Body of pancreas (tissue), 4 donors: ENCODE measurements around the gene CTDSPL. TPM values are rescaled to one million over a fixed set of nuclear protein-coding genes. Genes with fewer than 3 reads are reported as not detected.

Experiments used
- ATAC-seq: fragments of 150-250 bp; one replicate; pipeline ENCODE4 v1.9.1; 2016
- DNase-seq, 4 donors: peaks; one replicate each; pipeline ENCODE4 v3.0.0-alpha.2; 2019
- H3K27ac ChIP-seq, 4 donors: fragments of 200-600 bp; sonication (generic); 1 replicate in 3 of 4; 2 replicates in 1 of 4; pipeline versions ENCODE4 v1.5.1 to v1.6.1; 2016 to 2019; ENCODE audit warnings: mild to moderate bottlenecking in 1 of 4, mixed read lengths in 1 of 4, moderate library complexity in 1 of 4
- H3K27me3 ChIP-seq, 2 donors: fragments of 200-600 bp; sonication (generic); one replicate each; pipeline ENCODE4 v1.6.0; 2016; ENCODE audit warnings: mild to moderate bottlenecking in 1 of 2
- H3K36me3 ChIP-seq, 2 donors: fragments of 200-600 bp; sonication (generic); replicated peaks in 1 of 2; 2 replicates each; pipeline ENCODE4 v1.5.1; 2016; ENCODE audit warnings: low read depth in 2 of 2; ENCODE audit not compliant: insufficient read depth in 1 of 2
- H3K4me1 ChIP-seq: fragments of 200-600 bp; sonication (generic); one replicate; pipeline ENCODE4 v1.6.0; 2016
- H3K4me3 ChIP-seq, 2 donors: fragments of 200-600 bp; sonication (generic); 1 replicate in 1 of 2; 2 replicates in 1 of 2; pipeline ENCODE4 v1.5.1; 2016 to 2019
- H3K9me3 ChIP-seq, 3 donors: fragments of 200-600 bp; sonication (generic); 1 replicate in 2 of 3; 2 replicates in 1 of 3; pipeline ENCODE4 v1.5.1; 2016
- POLR2A ChIP-seq, 3 donors: fragments of 450-650 bp; IDR thresholded peaks; one replicate each; pipeline ENCODE4 v1.6.1; 2016; ENCODE audit warnings: antibody characterized with exemption in 3 of 3, mild to moderate bottlenecking in 2 of 3
- WGBS, 2 donors: methylation state at CpG; one replicate each; pipeline ENCODE4 v1.1.5; 2017; 5-methylcytosine and 5-hydroxymethylcytosine counted together
- intact Hi-C: fragments of 100-400 bp; cut with DNase I; formaldehyde crosslinking; loops from one replicate; pipeline ENCODE4 v1.15.1; 2023
- total RNA-seq, 2 donors: library from RNA; depleted of rRNA; stranded (reverse); fragments of >200 nt; gene quantifications; one replicate each; pipeline ENCODE4 v1.1.0, GENCODE V29; 2016
- TF ChIP-seq, protein P1 (sequence below), 7 experiments: fragments of 450-650 bp in 4 of 7; fragments of 200-600 bp in 3 of 7; sonication (generic) in 3 of 7; IDR thresholded peaks; one replicate each; pipeline ENCODE4 v1.5.1; 2016 to 2019; ENCODE audit warnings: antibody characterized with exemption in 7 of 7

Gene CTDSPL
- total RNA-seq, 2 donors from 2014 or later, result 23.6 to 25.4 TPM

DNA sequence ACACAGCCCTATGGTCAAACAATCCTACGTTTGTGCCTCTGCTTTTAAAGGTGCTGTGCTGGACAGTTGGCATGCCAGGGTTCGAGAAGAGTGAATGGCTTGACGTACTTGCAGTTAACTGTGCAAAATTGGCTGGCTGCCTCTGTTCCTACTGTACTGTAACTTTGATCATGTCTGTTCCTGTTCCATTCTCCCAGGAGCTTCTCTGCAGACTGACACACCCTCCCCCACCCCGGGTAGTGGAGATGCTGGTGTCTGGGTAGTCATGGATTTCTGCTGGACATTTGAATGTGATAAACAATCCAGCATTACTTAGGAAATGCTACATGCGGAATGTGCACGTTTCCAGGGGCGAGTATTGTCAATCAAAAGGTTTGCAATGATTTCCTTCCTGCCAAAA is 122.4 kb downstream of the CTDSPL start:
- peaks cover 34% of the 10 kb centered on the region for H3K4me1 ChIP-seq
- ATAC-seq, result no peak
- H3K27me3 ChIP-seq, result no peaks in the 10 kb centered on the region
- H3K36me3 ChIP-seq, result no peaks in the 10 kb centered on the region
- TF ChIP-seq POLR2A (IDR thresholded peaks at IDR 0.05), result no peak
- TF ChIP-seq, protein P1, sequence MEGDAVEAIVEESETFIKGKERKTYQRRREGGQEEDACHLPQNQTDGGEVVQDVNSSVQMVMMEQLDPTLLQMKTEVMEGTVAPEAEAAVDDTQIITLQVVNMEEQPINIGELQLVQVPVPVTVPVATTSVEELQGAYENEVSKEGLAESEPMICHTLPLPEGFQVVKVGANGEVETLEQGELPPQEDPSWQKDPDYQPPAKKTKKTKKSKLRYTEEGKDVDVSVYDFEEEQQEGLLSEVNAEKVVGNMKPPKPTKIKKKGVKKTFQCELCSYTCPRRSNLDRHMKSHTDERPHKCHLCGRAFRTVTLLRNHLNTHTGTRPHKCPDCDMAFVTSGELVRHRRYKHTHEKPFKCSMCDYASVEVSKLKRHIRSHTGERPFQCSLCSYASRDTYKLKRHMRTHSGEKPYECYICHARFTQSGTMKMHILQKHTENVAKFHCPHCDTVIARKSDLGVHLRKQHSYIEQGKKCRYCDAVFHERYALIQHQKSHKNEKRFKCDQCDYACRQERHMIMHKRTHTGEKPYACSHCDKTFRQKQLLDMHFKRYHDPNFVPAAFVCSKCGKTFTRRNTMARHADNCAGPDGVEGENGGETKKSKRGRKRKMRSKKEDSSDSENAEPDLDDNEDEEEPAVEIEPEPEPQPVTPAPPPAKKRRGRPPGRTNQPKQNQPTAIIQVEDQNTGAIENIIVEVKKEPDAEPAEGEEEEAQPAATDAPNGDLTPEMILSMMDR (IDR thresholded peaks at IDR 0.05), result no peak
- 70% methylated on average over 7 of the region's 7 CpGs for WGBS, 2 donors
- H3K9me3 ChIP-seq, result no peaks in the 10 kb centered on the region
- H3K27ac ChIP-seq, result no peak overlapping the region
- no peak overlapping the region for H3K4me3 ChIP-seq
- intact Hi-C loops, result no loop called here
- DNase-seq, result no peak

DNA sequence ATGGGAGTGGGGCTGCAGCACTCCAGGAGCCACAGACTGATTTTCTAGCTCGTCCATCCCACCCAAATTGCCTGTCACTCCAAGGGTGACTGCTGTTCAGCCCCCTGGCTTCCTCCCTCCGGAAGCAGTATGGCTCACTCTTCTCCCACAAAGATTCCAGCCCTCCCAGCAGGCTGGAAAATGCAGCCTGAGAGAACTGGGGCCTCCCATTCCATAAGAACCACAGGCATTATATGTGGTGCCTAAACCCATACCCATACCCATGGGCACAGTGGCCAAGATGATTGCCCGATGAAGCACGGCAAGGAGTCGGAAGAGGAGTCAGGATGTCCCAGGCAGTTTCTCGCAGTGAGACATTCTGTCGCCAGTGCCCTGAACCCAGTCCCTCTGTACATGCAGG is 122.9 kb downstream of the CTDSPL start:
- Histone ChIP-seq H3K4me1 (peaks cover 34% of the 10 kb centered on the region), H3K9me3 (no peaks in the 10 kb centered on the region), H3K4me3 (no peak overlapping the region), H3K27me3 (no peaks in the 10 kb centered on the region), H3K36me3 (no peaks in the 10 kb centered on the region), H3K27ac (peak overlapping the region; percentile 70 to 85 (median 81))
- intact Hi-C loops, result no loop called here
- no peak for ATAC-seq
- 85 to 93% methylated on average over 7 of the region's 7 CpGs for WGBS, 2 donors
- no peak for DNase-seq
- TF ChIP-seq, protein P1 (IDR thresholded peaks at IDR 0.05), result no peak
- TF ChIP-seq POLR2A (IDR thresholded peaks at IDR 0.05), result no peak

DNA sequence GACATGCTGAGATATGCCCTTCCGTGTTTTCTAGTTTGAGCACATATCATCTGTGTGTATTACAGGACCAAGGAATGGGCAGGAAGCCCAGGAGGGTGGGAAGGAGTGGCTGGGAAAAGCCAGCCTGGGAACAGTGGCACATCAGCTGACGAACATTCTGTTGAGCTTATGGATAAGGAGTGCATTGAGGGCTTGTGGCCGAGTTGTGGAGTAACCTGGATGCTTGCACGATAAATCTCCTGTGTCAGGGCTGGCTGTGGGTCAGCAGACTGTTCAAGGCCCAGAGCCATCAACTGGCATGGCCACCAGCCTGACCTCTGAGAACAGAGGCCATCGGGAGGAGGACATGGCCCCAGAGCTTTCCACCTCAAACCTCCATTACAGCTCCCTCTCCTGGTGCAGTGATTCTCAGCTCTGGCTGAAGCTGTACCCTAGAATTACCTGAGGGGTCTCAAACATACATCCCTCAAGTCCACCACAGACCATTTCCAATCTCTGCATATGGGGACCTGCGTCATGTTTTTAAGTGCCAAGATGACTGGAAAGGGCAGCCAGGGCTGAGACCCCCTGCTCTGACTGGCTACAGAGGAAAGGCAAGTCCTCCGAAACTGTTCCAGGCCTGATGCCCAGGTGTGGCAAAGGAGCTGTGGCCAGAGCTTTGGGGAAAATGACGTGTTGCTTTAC is 124.1 kb downstream of the CTDSPL start:
- intact Hi-C loops, result no loop called here
- TF ChIP-seq, protein P1 (IDR thresholded peaks at IDR 0.05), result peak in 4 of 7 experiments; percentile 8 to 24 (median 10)
- no peak for TF ChIP-seq POLR2A (IDR thresholded peaks at IDR 0.05)
- peak; percentile 83 for ATAC-seq
- no peaks in the 10 kb centered on the region for H3K36me3 ChIP-seq
- H3K4me1 ChIP-seq, result peaks cover 34% of the 10 kb centered on the region
- no peaks in the 10 kb centered on the region for H3K9me3 ChIP-seq
- H3K4me3 ChIP-seq, result no peak overlapping the region
- no peaks in the 10 kb centered on the region for H3K27me3 ChIP-seq
- WGBS, 2 donors, result 39 to 43% methylated on average over 7 to 8 of the region's 8 CpGs
- peak overlapping the region; percentile 70 to 85 (median 81) for H3K27ac ChIP-seq
- peak; percentile 90 to 96 (median 96) for DNase-seq

DNA sequence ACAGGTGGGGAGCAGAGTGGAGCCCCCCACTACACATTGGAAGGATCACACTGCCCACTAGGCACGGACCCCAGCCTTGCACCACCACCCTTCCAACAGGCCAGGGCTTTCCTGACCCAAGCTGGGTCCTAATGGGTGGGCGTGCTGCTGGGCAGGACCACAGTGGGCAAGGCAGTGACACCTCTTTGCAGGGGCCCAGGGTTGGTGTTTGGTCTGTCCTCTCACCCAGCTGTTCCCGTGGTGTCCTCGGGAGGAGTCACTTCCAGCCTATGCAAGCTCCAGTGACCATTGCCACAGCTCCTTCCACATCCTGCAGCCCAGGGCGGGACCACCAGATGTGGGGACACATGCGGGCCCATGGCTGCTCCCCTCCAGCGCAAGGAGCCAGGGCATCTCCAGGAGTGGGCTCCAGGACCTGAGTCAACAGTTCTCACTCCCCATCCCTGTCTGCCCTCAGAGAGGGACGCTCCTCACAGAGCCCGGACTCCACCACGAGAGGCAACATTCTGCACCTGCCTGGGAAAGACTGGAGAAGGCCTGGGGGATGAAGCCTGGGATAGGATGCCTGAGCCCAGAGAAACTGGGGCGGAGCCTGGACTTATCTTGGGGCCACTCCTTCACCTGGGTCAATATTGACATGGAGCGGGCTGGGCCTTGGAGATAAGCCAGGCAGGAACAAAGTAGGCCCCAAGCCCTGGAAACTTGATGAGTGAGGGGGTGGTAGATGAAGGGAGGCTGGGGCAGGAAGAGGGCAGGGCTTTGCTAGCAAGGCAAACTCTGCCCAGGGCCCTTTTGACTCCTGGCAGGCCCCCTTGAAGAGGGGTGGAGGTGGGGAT is 125.0 kb downstream of the CTDSPL start:
- peak; percentile 92 for ATAC-seq
- intact Hi-C loops, result no loop called here
- peak in 2 of 3 donors; percentile 24 to 38 for TF ChIP-seq POLR2A (IDR thresholded peaks at IDR 0.05)
- TF ChIP-seq, protein P1 (IDR thresholded peaks at IDR 0.05), result peak in 2 of 7 experiments; percentile 7
- 38 to 41% methylated on average over 10 to 12 of the region's 12 CpGs for WGBS, 2 donors
- peak; percentile 94 to 98 (median 97) for DNase-seq
- Histone ChIP-seq H3K4me3 (no peak overlapping the region), H3K9me3 (no peaks in the 10 kb centered on the region), H3K4me1 (peaks cover 34% of the 10 kb centered on the region), H3K27me3 (no peaks in the 10 kb centered on the region), H3K27ac (peak overlapping the region; percentile 70 to 85 (median 81)), H3K36me3 (no peaks in the 10 kb centered on the region)
